ENCODE results near the gene SMKR1. TPM values are rescaled to one million over a fixed set of nuclear protein-coding genes. Genes with fewer than 3 reads are reported as not detected.
"Not testable (repeated sequence)": the region's sequence is repeated elsewhere in the genome, so short reads cannot be mapped to it uniquely, and the experiment has no call there.

The SMKR1 gene
- total RNA-seq, 1 experiment from 2014 or later = 0.87 TPM

DNA sequence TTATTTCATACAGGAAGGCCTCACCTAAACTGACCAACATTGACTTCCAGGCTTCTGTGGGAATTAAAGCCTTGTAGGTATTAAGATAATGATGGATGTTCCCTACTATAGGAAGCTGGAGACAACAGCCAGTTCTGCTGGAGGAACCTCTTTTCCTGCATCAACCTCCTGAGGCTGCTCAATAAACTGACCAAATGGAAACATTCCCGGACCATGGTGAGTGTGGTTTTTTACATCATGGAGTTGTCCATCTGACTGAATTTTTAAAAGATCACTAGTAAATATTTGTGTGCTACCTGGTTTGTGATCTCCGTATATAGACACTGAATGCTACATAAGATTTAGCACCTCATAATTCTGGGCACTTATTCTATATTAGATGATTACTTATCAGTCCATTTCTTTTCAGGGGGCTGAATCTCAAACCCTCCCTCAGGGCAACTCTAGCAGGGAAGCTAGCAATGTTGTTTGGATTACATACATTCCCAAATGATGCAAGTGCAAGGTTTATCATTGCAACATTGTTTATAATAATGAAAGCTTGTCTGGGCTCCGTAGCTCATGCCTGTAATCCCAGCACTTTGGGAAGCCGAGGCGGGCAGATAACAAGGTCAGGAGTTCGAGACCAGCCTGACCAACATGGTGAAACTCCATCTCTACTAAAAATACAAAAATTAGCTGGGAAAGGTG is 21.5 kb upstream of the SMKR1 start:
- peaks cover 19 to 32% (median 31%) of the 10 kb centered on the region in 3 experiments for H3K36me3 Mint-ChIP-seq (ENCODE audit: insufficient read depth in 1 of 3, low read depth in 3 of 3)
- Histone ChIP-seq H2BK12ac (ENCODE audit: insufficient read length, low read depth, low read length) (no peak overlapping the region), H3K27ac (ENCODE audit: insufficient read length, low read depth, low read length) (no peak overlapping the region), H4K91ac (ENCODE audit: insufficient read length, low read depth, low read length) (no peak overlapping the region), H2BK5ac (ENCODE audit: insufficient read length, low read length) (no peak overlapping the region), H3T11ph (ENCODE audit: low read length) (no peak overlapping the region), H3K23me2 (ENCODE audit: insufficient read length, low read depth, low read length, poor library complexity, severe bottlenecking) (no peaks in the 10 kb centered on the region), H3K79me1 (ENCODE audit: insufficient read depth, low read depth, low read length, poor library complexity, severe bottlenecking) (no peaks in the 10 kb centered on the region), H3K23ac (ENCODE audit: insufficient read length, low read depth, low read length) (no peak overlapping the region), H2AK5ac (ENCODE audit: insufficient read length, low read length) (no peak overlapping the region), H2AFZ (ENCODE audit: low read length) (no peak overlapping the region), H3K4ac (ENCODE audit: low read depth, low read length) (no peak overlapping the region), H3K9me3 (ENCODE audit: control insufficient read depth, low read depth, low read length) (no peaks in the 10 kb centered on the region), H3K18ac (ENCODE audit: insufficient read length, low read depth, low read length) (no peak overlapping the region), H3K4me2 (ENCODE audit: insufficient read depth, insufficient read length, low read length) (no peak overlapping the region), H3K27me3 (ENCODE audit: insufficient read depth, low read length) (no peaks in the 10 kb centered on the region), H3K14ac (ENCODE audit: insufficient read depth, low read length) (no peak overlapping the region), H4K5ac (ENCODE audit: insufficient read length, low read depth, low read length) (no peak overlapping the region), H4K20me1 (ENCODE audit: control insufficient read depth, insufficient read depth, insufficient read length) (no peaks in the 10 kb centered on the region), H2BK120ac (ENCODE audit: low read depth, low read length, poor library complexity, severe bottlenecking) (no peak overlapping the region), H3K4me1 (ENCODE audit: insufficient read depth, low read length) (no peaks in the 10 kb centered on the region), H2BK20ac (ENCODE audit: low read depth, low read length, poor library complexity, severe bottlenecking) (no peak overlapping the region), H3K9ac (ENCODE audit: extremely low read depth, insufficient read length, low read length) (no peak overlapping the region), H2BK15ac (ENCODE audit: low read depth, low read length) (no peak overlapping the region), H3K79me2 (ENCODE audit: insufficient read depth, low read length) (no peaks in the 10 kb centered on the region), H3K56ac (ENCODE audit: insufficient read length, low read depth, low read length) (no peak overlapping the region), H4K8ac (replicated peaks; ENCODE audit: insufficient read length, low read depth, low read length) (no peak overlapping the region)
- no peaks in the 10 kb centered on the region for H3K27me3 Mint-ChIP-seq (ENCODE audit: low read depth)
- H3K9me3 Mint-ChIP-seq = peaks cover 9 to 13% of the 10 kb centered on the region in 2 experiments; a peak in 4 of 5 replicates
- DNase-seq = no peak
- H3K4me3 Mint-ChIP-seq = no peak overlapping the region
- TF ChIP-seq, protein P1, sequence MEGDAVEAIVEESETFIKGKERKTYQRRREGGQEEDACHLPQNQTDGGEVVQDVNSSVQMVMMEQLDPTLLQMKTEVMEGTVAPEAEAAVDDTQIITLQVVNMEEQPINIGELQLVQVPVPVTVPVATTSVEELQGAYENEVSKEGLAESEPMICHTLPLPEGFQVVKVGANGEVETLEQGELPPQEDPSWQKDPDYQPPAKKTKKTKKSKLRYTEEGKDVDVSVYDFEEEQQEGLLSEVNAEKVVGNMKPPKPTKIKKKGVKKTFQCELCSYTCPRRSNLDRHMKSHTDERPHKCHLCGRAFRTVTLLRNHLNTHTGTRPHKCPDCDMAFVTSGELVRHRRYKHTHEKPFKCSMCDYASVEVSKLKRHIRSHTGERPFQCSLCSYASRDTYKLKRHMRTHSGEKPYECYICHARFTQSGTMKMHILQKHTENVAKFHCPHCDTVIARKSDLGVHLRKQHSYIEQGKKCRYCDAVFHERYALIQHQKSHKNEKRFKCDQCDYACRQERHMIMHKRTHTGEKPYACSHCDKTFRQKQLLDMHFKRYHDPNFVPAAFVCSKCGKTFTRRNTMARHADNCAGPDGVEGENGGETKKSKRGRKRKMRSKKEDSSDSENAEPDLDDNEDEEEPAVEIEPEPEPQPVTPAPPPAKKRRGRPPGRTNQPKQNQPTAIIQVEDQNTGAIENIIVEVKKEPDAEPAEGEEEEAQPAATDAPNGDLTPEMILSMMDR (conservative IDR thresholded peaks at IDR 0.05) = no peak
- H3K4me1 Mint-ChIP-seq = no peaks in the 10 kb centered on the region
- no peak overlapping the region for H3K27ac Mint-ChIP-seq
- no CpG with 5 or more reads among the region's 6 CpGs for WGBS (ENCODE audit: extremely low coverage, insufficient read length, low lambda C conversion rate)

DNA sequence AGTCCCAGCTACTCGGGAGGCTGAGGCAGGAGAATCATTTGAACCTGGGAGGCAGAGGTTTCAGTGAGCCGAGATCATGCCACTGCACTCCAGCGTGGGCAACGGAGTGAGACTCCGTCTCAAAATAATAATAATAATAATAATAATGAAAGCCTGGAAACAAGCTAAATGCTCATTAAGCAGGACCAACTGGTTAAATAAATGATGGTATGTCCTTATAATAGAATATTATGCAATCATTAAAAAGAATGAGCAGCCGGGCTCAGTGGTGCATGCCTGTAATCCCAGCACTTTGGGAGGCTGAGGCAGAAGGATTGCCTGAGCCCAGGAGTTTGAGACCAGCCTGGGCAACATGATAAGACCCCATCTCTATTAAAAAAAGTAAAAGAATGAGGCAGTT is 21.0 kb upstream of the SMKR1 start:
- H3K4ac ChIP-seq (ENCODE audit: low read depth, low read length); H4K91ac ChIP-seq (ENCODE audit: insufficient read length, low read depth, low read length); H3K4me1 Mint-ChIP-seq; H2BK120ac ChIP-seq (ENCODE audit: low read depth, low read length, poor library complexity, severe bottlenecking); H2AFZ ChIP-seq (ENCODE audit: low read length); H3K4me2 ChIP-seq (ENCODE audit: insufficient read depth, insufficient read length, low read length); H3K4me1 ChIP-seq (ENCODE audit: insufficient read depth, low read length); H3K9ac ChIP-seq (ENCODE audit: extremely low read depth, insufficient read length, low read length); H3K27me3 Mint-ChIP-seq (ENCODE audit: low read depth); H2AK5ac ChIP-seq (ENCODE audit: insufficient read length, low read length); H3K79me1 ChIP-seq (ENCODE audit: insufficient read depth, low read depth, low read length, poor library complexity, severe bottlenecking); H3K56ac ChIP-seq (ENCODE audit: insufficient read length, low read depth, low read length); H3K4me3 Mint-ChIP-seq; H2BK15ac ChIP-seq (ENCODE audit: low read depth, low read length); H4K20me1 ChIP-seq (ENCODE audit: control insufficient read depth, insufficient read depth, insufficient read length); H4K5ac ChIP-seq (ENCODE audit: insufficient read length, low read depth, low read length); H3K27ac ChIP-seq (ENCODE audit: insufficient read length, low read depth, low read length); H3K23me2 ChIP-seq (ENCODE audit: insufficient read length, low read depth, low read length, poor library complexity, severe bottlenecking); H3K27ac Mint-ChIP-seq; H3K23ac ChIP-seq (ENCODE audit: insufficient read length, low read depth, low read length); H3K27me3 ChIP-seq (ENCODE audit: insufficient read depth, low read length); H3K14ac ChIP-seq (ENCODE audit: insufficient read depth, low read length); H3K18ac ChIP-seq (ENCODE audit: insufficient read length, low read depth, low read length); DNase-seq; H2BK12ac ChIP-seq (ENCODE audit: insufficient read length, low read depth, low read length); H2BK5ac ChIP-seq (ENCODE audit: insufficient read length, low read length); H3K79me2 ChIP-seq (ENCODE audit: insufficient read depth, low read length); H3K9me3 ChIP-seq (ENCODE audit: control insufficient read depth, low read depth, low read length); H3T11ph ChIP-seq (ENCODE audit: low read length); H4K8ac ChIP-seq (replicated peaks; ENCODE audit: insufficient read length, low read depth, low read length); H2BK20ac ChIP-seq (ENCODE audit: low read depth, low read length, poor library complexity, severe bottlenecking): not testable (repeated sequence)
- WGBS (ENCODE audit: extremely low coverage, insufficient read length, low lambda C conversion rate) = no CpG with 5 or more reads among the region's 6 CpGs
- Mint-ChIP-seq H3K9me3 (peaks cover 8 to 10% of the 10 kb centered on the region in 2 experiments; a peak in 4 of 5 replicates), H3K36me3 (ENCODE audit: insufficient read depth in 1 of 3, low read depth in 3 of 3) (peaks cover 18 to 31% (median 27%) of the 10 kb centered on the region in 3 experiments)
